HEK293T (cell line): ENCODE measurements around the gene PHACTR3.

Experiments
- BHLHE40 ChIP-seq: fragments of 450-650 bp; IDR thresholded peaks from 2 replicates; pipeline ENCODE4 v1.6.1; 2016; ENCODE audit warnings: mild to moderate bottlenecking, moderate library complexity, borderline replicate concordance
- ELF4 ChIP-seq: fragments of 450-650 bp; IDR thresholded peaks from 2 replicates; pipeline ENCODE4 v1.6.1; 2017; ENCODE audit warnings: antibody characterized with exemption
- FOXA1 ChIP-seq: fragments of 450-650 bp; IDR thresholded peaks from 2 replicates; pipeline ENCODE4 v1.6.1; 2016; ENCODE audit warnings: mild to moderate bottlenecking
- FOXK2 ChIP-seq: fragments of 450-650 bp; IDR thresholded peaks from 2 replicates; pipeline ENCODE4 v1.6.1; 2016; ENCODE audit warnings: mild to moderate bottlenecking
- HDGF ChIP-seq: fragments of 450-650 bp; IDR thresholded peaks from 2 replicates; pipeline ENCODE4 v1.6.1; 2017; ENCODE audit warnings: antibody characterized with exemption, borderline replicate concordance
- L3MBTL2 ChIP-seq: fragments of 450-650 bp; conservative IDR thresholded peaks from 2 replicates; pipeline ENCODE4 v1.6.1; 2016; ENCODE audit warnings: mild to moderate bottlenecking
- LEF1 ChIP-seq: fragments of 450-650 bp; IDR thresholded peaks from 2 replicates; pipeline ENCODE4 v1.6.1; 2017; ENCODE audit warnings: mild to moderate bottlenecking, borderline replicate concordance
- PKNOX1 ChIP-seq: fragments of 450-650 bp; IDR thresholded peaks from 2 replicates; pipeline ENCODE4 v1.6.1; 2016
- SP1 ChIP-seq: fragments of 450-650 bp; IDR thresholded peaks from 2 replicates; pipeline ENCODE4 v1.6.1; 2017

DNA sequence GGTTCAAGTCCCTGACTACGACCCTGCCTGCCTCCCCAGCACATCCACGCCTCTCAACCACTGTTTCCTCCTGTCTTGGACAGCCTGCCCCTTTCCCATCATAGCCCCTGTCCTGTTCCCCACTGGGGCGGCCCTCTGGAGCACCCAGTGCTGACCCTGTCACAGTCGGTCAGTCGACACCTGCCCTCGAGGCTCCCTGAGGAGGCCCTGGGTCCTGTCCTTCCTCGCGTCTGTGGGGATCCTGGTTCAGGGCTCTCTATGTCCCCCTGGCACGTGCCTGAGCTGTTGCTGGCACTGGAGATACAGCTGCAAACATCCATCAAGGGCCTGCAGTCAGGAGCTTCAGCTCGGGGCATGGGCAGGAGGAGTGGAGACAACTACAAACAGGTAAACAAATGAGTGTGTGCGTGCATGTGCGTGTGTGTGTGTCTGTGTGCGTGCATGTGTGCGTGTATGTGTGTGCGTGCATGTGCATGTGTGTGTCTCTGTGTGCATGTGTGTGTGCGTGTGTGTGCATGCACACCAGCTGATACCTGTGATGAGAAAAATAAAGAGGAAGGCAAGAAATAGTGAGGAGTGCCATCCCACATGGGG, 132.8 kb downstream of the PHACTR3 start:
- no peak for TF ChIP-seq FOXK2
- TF ChIP-seq FOXA1, result no peak
- TF ChIP-seq PKNOX1, result no peak
- no peak for TF ChIP-seq HDGF
- TF ChIP-seq ELF4, result no peak
- no peak for TF ChIP-seq BHLHE40
- TF ChIP-seq LEF1, result no peak
- no peak for TF ChIP-seq L3MBTL2
- TF ChIP-seq SP1, result no peak
